ENCODE results near the gene ADAMTSL3.

- TF ChIP-seq CHD1 (IDR thresholded peaks at IDR 0.05; ENCODE audit: low read depth, low read length) (no peak), MAZ (IDR thresholded peaks at IDR 0.05; ENCODE audit: borderline replicate concordance, low read depth, low read length) (no peak), CTCF (conservative IDR thresholded peaks at IDR 0.05; ENCODE audit: low read depth, low read length) (no peak), POLR2A (IDR thresholded peaks at IDR 0.05; ENCODE audit: low read depth, low read length) (no peak), ELK1 (IDR thresholded peaks at IDR 0.05; ENCODE audit: borderline replicate concordance, low read depth, low read length) (no peak), RAD21 (IDR thresholded peaks at IDR 0.05; ENCODE audit: low read length) (no peak), CEBPB (IDR thresholded peaks at IDR 0.05; ENCODE audit: low read depth, low read length) (no peak), RFX5 (IDR thresholded peaks at IDR 0.05; ENCODE audit: low read depth, low read length) (no peak)
These were observed 272.2 kb downstream of the ADAMTSL3 start for GRCh38 chr15:83926116-83926515.
